ENCODE measurements around the gene GCSAM.

GRCh38 chr3:112130638-112130993 is 2.4 kb downstream of the GCSAM start:
- TF ChIP-seq RAD21 (IDR thresholded peaks at IDR 0.05; ENCODE audit: low read depth) (no peak), USF1 (IDR thresholded peaks at IDR 0.05) (no peak), EGR1 (IDR thresholded peaks at IDR 0.05) (no peak), FOXM1 (IDR thresholded peaks at IDR 0.05; ENCODE audit: borderline replicate concordance, low read depth) (no peak), CEBPB (IDR thresholded peaks at IDR 0.05) (no peak), EP300 (IDR thresholded peaks at IDR 0.05; ENCODE audit: borderline replicate concordance) (no peak), REST (IDR thresholded peaks at IDR 0.05; ENCODE audit: low read depth) (no peak), MAX (IDR thresholded peaks at IDR 0.05) (no peak), ZBTB7A (IDR thresholded peaks at IDR 0.05; ENCODE audit: low read depth) (no peak), YY1 (IDR thresholded peaks at IDR 0.05; ENCODE audit: low read depth) (no peak), TAF1 (IDR thresholded peaks at IDR 0.05; ENCODE audit: low read depth) (no peak), NFIC (IDR thresholded peaks at IDR 0.05) (no peak), CREB1 (IDR thresholded peaks at IDR 0.05; ENCODE audit: low read depth) (no peak), TCF12 (IDR thresholded peaks at IDR 0.05; ENCODE audit: low read depth) (no peak)

All from Ishikawa (cell line).